OCI-LY3 (cell line): Measurements from ENCODE around the gene CSTB.

Source experiments
- CTCF ChIP-seq: fragments of 200-600, 300-600 bp; sonication (generic); IDR thresholded peaks from 2 replicates; pipeline ENCODE4 v1.5.1; 2014; ENCODE audit warnings: antibody characterized with exemption, low read length, low read depth
- EZH2phosphoT487 ChIP-seq: fragments of 200-600 bp; shearing (Covaris generic); IDR thresholded peaks from 2 replicates; pipeline ENCODE4 v1.6.1; 2018; ENCODE audit warnings: antibody characterized with exemption, mixed run types, low read depth

GRCh38 chr21:43743947-43744346 is 32.2 kb downstream of the CSTB start:
- TF ChIP-seq CTCF: no peak
- no peak for TF ChIP-seq EZH2phosphoT487
